ENCODE measurements around the gene SRD5A1.
A peak's percentile ranks its signal among the peaks of the same experiment; 100 is the strongest.

Gene SRD5A1

GRCh38 chr5:6707852-6708251 is 74.6 kb downstream of the SRD5A1 start:
- no peak for TF ChIP-seq CTCF (IDR thresholded peaks at IDR 0.05; ENCODE audit: insufficient read depth, low read depth, low read length, missing control alignments)
- no peak overlapping the region for H3K4me3 ChIP-seq (ENCODE audit: low read depth, low read length)
- no peak for DNase-seq (ENCODE audit: low read depth)

GRCh38 chr5:6708814-6709213 is 75.6 kb downstream of the SRD5A1 start:
- TF ChIP-seq CTCF (IDR thresholded peaks at IDR 0.05; ENCODE audit: insufficient read depth, low read depth, low read length, missing control alignments), result no peak
- no peak overlapping the region for H3K4me3 ChIP-seq (ENCODE audit: low read depth, low read length)
- DNase-seq (ENCODE audit: low read depth), result peak; percentile 56

- DNase-seq (ENCODE audit: low read depth), result no peak
- TF ChIP-seq CTCF (IDR thresholded peaks at IDR 0.05; ENCODE audit: insufficient read depth, low read depth, low read length, missing control alignments), result no peak
- H3K4me3 ChIP-seq (ENCODE audit: low read depth, low read length), result no peak overlapping the region
Observed at GRCh38 chr5:6710070-6710469, 76.8 kb downstream of the SRD5A1 start.

GRCh38 chr5:6710551-6711318 is 77.5 kb downstream of the SRD5A1 start:
- no peak for DNase-seq (ENCODE audit: low read depth)
- no peak overlapping the region for H3K4me3 ChIP-seq (ENCODE audit: low read depth, low read length)
- TF ChIP-seq CTCF (IDR thresholded peaks at IDR 0.05; ENCODE audit: insufficient read depth, low read depth, low read length, missing control alignments), result no peak

DNA sequence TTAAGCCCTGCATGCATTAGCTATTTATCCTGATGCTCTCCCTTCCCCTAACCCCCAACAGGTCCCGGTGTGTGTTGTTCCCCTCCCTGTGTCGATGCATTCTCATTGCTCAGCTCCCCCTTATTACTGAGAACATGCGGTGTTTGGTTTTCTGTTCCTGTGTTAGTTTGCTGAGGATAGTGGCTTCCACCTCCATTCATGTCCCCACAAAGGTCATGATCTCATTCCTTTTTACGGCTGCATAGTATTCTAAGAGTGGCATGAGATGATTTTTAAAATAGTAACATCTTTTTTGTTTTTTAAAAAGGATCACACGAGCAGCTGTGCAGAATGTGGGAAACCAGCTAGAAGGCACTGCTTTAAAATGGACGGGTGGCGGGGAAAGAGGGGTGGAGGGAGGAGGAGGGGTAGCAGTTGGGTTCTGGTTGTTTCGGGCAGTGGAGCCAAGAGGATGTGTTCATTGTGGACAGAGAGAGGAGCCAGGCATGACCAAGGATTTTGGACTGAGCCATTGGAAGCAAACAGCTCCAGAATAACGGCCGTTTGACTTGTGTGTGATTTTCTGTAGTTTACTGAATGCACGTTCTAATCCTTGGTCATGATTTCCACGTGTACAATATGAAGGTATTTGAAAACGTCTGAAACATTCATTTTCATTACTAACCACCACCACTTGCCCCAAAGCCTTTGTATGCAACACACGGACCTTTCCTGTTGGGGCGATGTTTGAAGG is 78.3 kb downstream of the SRD5A1 start:
- peak overlapping the region; percentile 81 for H3K4me3 ChIP-seq (ENCODE audit: low read depth, low read length)
- no peak for TF ChIP-seq CTCF (IDR thresholded peaks at IDR 0.05; ENCODE audit: insufficient read depth, low read depth, low read length, missing control alignments)
- no peak for DNase-seq (ENCODE audit: low read depth)

DNA sequence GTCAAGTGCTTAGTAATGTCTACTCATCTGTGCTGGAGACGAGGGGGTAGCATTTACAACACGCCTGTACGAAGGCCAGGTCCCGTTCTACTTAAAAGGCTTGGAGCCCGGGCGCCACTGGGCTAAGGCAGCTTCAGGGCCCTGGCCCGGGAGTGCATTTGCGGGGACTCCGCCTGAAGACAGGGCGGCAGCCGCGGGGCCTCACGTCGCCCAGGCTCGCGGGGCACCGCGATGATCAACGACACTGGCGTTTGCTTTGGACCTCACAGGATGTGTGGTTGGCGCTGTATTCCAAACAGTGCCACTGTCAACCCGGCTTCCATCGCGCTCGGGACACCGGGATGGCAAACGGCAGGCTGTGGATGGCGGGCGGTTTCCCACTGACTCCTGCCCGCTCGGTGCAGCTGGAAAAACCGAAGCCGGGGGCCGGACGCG is 78.9 kb downstream of the SRD5A1 start:
- peak; percentile 82 for DNase-seq (ENCODE audit: low read depth)
- TF ChIP-seq CTCF (IDR thresholded peaks at IDR 0.05; ENCODE audit: insufficient read depth, low read depth, low read length, missing control alignments), result peak; percentile 6
- H3K4me3 ChIP-seq (ENCODE audit: low read depth, low read length), result peak overlapping the region; percentile 81
